Posterior vena cava (tissue), 2 donors: ENCODE measurements around the gene UBE4B. TPM values are rescaled to one million over a fixed set of nuclear protein-coding genes. Genes with fewer than 3 reads are reported as not detected.
"Not testable (repeated sequence)": the region's sequence is repeated elsewhere in the genome, so short reads cannot be mapped to it uniquely, and the experiment has no call there.

ENCODE experiments used
- DNase-seq: peaks from one replicate; pipeline ENCODE4 v3.0.0-alpha.2; 2020; ENCODE audit warnings: low spot score
- intact Hi-C, 2 donors: fragments of 100-400 bp; cut with DNase I; formaldehyde crosslinking; loops; one replicate each; pipeline versions ENCODE4 v1.14.1 to v1.14.2; 2022 to 2023
- total RNA-seq, 2 donors: library from RNA; stranded (reverse); fragmentation: NEBNext Ultra II Directional; extraction: Animal tissue kit (Norgen Biotek cat#: 25700); gene quantifications; one replicate each; pipeline ENCODE4 v1.2.1, GENCODE V29; 2021
- donor health status: DM: yes; HTN: yes; CAD: no.
- donor health status: DM: yes; HTN: yes; CAD: no.

UBE4B gene
- total RNA-seq, 2 donors from 2014 or later = 34.4 to 34.7 TPM

DNA sequence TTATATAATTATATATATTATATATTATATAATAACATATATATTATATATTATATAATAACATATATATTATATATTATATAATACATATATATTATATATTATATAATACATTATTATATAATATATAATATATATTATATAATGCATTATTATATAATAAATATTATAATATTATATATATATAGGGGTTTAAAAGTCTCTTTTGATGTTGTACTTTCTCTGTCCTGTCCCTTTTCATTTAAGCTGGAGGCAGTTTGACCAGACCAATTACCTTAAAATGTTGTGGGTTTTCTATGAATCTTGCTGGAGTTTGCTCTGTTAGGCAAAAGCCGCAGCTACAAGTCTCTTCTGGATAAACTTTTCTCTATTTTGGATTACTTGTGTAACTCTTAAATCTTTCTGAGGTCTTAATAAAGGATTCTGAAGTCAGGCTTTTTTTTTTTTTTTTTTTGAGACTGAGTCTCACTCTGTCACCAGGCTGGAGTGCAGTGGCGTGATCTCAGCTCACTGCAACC, 155.4 kb downstream of the UBE4B start:
- no peak for DNase-seq
- intact Hi-C loops = no loop called here

DNA sequence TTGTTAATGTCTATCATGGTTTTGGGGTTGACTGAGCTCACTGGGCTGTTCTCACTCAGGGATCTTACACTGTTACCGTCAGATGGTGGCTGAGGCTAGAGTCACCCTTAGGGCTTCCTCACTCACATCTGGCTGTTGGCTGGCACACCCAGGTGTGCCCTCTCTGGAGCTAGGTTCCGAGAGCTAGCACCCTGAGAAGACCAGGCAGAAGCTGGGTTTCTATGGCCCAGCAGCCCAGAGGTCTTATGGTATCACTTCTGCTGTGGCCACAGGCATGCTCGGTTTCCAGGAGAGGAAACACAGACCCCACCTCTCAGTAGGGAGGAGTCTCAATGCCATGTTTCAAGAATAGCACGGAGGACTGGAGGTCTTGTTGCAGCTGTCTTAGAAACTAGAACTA, 156.9 kb downstream of the UBE4B start:
- intact Hi-C loops = no loop called here
- peak; percentile 31 for DNase-seq

DNA sequence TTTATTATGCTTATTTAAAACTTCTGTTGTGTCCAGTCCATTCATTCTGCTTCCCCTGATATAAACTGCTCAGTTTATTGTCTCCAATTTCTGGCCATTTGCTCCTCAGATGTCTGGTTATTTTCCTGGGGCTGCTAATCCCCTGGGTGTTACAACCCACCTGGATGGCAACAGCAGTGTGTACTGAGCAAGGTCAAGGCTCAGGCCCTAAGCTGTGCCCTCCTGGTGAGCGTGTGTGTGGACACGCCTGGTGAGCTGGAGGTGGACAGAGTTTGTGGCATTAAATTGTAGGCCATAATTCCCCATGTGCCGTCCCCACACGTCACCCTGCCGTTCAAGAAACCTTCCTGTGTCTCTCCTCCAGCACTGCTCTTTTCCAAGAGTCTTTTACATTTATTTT, 159.5 kb downstream of the UBE4B start:
- peak; percentile 56 for DNase-seq
- intact Hi-C loops = no loop called here

DNA sequence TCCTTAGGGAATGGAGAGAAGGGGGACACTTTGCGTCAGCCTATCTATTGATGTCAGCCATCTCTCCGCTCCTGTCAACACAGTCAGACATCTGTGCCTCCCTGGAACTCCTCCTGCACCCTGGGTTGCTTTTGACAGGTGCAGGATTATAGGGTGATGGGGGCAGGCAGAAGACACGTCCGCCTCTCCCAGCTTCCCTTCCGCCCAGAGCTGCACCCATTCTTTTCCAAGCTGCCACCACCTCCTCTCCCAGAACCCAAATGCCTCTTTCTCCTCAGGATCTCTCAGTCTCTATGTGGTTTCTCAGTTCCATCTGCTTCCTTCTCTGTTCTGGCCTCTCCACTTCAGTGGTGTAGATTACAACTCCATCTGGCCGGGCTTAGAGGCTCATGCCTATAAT, 160.5 kb downstream of the UBE4B start:
- DNase-seq = peak; percentile 22
- intact Hi-C loops = no loop called here

DNA sequence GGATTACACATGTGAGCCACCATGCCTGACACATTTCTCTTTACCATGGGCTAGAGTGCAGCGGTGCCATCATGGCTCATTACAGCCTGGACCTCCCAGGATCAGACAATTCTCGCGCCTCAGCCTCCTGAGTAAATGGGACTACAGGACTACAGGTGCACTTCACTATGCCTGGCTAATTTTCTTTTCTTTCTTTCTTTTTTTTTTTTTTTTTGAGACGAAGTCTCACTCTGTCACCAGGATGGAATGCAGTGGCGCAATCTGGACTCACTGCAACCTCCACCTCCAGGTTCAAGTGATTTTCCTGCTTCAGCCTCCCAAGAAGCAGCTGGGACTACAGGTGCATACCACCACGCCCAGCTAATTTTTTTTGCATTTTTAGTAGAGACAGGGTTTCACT, 162.8 kb downstream of the UBE4B start:
- peak; percentile 40 for DNase-seq
- intact Hi-C loops = no loop called here

DNA sequence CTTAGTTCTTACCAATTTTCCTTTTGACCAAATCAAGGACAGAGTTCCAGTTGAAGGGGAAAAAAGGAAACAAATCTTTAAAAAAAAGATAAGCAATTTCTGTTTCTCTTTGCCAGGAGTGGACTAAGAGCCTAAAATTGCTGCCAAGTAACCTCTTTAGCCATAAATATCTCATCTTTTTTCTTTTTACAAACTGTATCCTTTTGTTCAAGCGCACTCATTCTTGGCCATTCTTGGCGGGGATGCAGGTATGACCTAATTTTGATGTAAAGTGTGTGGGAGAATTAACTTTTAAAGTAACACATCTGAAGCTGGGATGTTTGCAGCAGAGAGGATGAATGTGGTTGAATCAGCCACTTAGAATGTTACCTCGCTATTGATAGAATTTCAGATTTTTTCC, 164.2 kb downstream of the UBE4B start:
- DNase-seq = no peak
- intact Hi-C loops = no loop called here

DNA sequence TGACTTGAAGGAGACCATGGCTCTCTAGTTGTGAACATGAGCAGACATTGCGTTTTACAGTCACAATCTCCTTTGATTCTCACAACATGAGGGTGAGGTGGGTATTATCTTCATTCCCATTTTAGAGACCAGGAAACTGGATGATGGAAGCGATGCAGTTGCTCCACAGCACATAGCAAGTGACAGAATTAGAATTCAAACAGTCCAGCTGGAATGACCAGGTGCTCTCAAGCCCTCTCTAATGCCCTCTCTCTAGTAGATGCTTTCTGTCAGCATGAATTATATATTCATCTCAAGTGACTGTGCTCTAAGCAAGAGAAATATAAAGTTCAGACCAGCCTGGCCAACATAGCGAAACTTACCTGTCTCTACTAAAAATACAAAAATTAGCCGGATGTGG, 167.9 kb downstream of the UBE4B start:
- DNase-seq = no peak
- intact Hi-C loops = no loop called here

DNA sequence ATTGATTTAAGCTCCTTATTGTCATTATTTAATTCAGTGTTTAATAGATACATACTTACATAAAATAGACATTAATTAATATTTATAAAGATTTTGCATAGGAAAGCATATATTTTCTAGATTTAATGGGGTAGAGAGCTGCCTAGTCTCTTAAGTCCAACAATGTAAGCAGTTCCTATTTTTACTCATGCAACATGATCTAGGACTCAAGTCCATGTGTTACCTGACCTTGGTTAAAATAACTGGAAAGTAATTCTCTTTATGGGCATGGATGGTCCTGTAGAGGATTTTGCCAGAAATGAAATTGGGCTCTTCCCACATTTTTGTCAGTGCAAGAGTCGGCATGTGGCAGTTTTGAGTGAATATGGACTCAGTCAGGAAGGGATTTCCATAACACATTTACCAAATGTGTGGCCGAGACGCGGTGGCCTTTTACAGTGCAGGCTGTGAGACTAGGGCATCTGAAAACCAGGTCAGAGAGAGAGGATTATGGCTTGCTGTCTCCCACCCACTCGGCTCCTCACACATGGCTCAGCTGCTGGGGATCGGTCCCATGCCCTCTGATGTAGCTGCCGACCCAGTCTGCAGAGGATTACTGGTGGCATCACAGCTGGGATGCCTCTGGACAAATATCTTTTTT, 171.4 kb downstream of the UBE4B start:
- intact Hi-C loops = no loop called here
- no peak for DNase-seq

DNA sequence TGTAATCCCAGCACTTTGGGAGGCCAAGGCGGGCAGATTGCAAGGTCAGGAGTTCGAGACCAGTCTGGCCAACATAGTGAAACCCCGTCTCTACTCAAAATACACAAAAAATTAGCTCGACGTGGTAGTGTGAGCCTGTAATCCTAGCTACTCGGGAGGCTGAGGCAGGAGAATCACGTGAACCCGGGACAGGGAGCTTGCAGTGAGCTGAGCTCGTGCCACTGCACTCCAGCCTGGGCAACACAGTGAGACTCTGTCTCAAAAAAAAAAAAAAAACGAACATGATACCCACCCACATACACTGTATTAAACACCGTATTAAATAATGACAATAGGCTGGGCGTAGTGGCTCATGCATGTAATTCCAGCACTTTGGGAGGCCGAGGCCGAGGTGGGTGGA, 172.4 kb downstream of the UBE4B start:
- DNase-seq, intact Hi-C loops: not testable (repeated sequence)

DNA sequence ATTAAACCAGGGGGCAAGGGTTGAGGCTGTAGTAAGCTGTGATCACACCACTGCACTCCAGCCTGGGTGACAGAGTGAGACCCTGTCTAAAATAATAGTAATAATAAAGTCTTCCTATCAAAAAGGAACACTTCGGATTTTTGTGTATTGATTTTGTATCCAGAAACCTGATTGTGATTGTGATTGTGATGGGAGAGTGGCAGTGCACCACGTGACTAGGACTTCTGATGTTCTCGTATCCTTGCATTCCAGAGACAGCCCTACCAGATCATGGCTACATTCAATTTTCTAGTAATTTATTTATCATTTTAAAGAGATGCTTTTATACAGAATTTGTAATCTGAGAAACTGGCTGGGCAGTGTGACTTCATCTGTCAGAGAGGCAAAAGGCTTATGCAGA, 175.1 kb downstream of the UBE4B start:
- intact Hi-C loops = no loop called here
- peak; percentile 2 for DNase-seq

DNA sequence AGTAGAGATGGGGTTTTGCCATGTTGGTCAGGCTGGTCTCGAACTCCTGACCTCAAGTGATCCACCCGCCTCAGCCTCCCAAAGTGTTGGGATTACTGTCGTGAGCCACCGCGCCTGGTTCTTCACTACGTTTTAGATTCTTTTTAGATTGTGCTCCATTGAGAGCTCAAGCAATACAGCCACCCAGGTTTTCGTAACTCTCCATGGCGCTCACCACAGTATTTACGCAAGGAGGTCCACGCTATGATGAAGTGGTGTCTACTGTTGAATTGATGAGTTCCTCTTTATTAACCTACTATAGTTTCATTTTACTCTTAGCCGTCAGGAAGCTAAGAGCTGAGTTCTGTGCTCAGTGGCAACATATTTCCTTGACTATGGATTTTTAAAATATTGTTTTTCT, 175.8 kb downstream of the UBE4B start:
- DNase-seq = peak; percentile 76
- intact Hi-C loops = no loop called here

DNA sequence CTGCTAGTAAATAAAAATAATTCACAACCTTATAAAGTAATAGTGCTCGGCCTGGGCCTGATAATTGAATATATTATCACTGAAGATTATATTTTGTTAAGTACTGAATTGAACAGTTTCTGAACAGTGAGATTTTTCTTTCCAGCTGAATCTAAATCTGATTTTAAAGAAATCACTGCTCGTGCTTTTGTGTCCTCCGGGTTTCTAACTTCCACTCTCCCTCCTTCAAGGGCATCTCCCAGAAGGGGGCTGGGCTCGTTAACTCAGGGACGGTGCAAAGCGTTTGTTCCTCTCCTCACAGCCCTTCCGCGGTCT, 176.8 kb downstream of the UBE4B start:
- intact Hi-C loops = no loop called here
- DNase-seq = no peak

DNA sequence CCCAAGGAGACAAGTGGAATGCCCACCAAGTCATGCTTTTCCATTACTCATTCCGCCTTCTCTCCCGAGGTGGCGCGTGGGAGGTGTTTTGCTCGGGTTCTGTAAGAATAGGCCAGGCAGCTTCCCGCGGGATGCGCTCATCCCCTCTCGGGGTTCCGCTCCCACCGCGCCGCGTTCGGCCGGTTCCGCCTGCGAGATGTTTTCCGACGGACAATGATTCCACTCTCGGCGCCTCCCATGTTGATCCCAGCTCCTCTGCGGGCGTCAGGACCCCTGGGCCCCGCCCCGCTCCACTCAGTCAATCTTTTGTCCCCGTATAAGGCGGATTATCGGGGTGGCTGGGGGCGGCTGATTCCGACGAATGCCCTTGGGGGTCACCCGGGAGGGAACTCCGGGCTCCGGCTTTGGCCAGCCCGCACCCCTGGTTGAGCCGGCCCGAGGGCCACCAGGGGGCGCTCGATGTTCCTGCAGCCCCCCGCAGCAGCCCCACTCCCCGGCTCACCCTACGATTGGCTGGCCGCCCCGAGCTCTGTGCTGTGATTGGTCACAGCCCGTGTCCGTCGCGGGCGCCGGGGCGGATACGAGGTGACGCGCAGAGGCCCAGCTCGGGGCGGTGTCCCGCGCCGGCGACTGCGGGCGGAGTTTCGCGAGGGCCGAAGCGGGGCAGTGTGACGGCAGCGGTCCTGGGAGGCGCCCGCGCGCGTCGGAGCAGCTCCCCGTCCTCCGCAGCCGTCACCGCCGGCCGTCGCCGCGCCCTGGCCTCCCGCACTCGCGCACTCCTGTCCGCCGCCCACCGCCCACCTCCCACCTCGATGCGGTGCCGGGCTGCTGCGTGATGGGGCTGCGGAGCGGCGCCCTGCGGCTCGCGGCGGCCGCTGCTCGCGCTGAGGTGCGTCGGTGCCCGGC, 177.4 kb downstream of the UBE4B start, which contains the start of gene KIF1B:
Gene KIF1B (plus strand): TSS at position 666 of the 906 bp plus-strand sequence. CDS start 21,759 bp downstream, outside the sequence.
- intact Hi-C loops = no loop called here
- peak; percentile 100 for DNase-seq

DNA sequence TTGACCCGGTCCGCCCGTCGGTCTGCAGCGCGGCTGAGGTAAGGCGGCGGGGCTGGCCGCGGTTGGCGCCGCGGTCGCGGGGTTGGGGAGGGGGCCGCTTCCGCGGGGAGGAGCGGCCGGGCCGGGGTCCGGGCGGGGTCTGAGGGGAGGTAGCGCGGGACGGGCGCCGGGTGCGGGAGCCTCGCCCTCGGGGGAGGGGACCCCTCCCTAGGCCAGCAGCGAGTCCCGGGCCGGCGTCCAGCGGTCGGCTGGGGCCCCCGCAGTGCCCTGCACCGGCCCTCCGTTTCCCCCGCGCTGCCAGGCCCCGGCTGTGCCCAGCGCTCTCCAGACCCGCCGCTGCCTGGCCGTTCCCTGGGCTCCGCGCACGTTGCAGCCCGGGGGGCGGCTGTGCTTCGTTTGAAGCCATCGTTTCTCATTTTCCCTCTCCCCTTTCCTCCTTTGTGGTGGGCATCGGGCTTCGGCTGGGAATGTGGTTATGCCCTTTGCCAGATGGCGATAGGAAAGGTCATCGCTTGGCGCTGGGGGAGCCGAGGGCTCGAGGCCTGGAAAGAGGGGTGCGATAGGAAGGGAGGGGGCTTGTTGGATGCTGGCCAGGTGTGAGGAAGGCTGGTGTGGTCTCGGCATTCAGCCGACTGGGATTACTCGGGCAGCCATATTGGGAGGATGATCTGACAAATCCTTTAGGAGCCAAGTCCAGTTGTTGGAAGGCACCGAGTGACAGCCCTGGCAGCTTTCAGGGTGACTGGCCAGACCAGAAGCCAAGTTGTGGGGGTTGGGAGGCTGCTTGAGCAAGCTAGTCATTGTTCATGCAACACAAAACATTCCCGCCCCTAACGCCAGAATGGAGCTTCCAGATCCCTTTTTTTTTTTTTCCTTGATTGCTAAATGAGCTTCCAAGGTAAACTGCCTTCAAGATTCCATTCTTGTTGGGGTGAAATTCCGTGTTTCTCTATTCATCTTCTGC, 178.4 kb downstream of the UBE4B start:
- intact Hi-C loops = no loop called here
- peak; percentile 97 for DNase-seq

DNA sequence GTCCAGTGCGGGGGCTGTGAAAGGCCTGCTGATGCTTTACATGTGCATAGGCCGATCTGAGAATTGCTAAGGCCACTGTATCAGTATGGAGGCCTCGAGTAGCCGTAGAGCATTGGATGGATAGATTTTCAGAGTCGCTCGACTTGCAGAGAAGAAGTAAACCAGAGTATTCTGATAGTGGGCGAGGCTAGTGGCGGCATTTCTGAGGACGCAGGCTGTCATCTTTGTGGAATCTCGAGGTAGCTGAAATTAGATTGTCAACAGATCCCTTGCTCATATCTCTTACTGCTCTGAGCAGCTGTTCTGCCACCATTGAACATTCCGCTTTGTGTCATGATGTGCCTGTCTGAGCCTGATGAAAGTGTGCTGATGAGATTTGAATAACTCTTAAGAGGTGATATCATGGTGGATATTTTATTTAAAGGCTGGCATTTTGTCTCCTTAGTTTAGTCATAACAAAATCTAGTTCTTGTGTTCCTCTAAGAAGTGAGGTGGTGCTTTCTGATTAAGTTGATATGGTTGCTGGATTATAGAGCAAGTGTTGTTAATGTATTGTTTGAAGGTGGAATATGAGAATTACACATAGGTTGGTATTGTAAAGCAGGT, 179.2 kb downstream of the UBE4B start:
- intact Hi-C loops = no loop called here
- no peak for DNase-seq

DNA sequence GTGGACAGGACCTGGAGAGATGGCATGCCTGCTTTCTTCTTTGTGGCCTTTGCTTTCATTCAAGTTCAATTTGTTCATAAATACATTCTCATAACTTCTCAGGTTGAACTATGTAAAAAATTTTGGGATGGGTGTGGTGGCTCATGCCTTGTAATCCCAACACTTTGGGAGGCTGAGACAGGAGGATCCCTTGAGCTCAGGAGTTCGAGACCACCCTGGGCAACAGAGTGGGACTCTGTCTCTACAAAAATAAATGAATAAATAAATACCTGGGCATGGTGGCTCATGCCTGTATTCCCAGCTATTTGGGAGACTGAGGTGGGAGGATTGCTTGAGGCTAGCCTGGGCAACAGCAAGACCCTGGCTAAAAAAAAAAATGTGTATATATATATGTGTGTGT, 179.7 kb downstream of the UBE4B start:
- peak; percentile 3 for DNase-seq
- intact Hi-C loops = no loop called here

DNA sequence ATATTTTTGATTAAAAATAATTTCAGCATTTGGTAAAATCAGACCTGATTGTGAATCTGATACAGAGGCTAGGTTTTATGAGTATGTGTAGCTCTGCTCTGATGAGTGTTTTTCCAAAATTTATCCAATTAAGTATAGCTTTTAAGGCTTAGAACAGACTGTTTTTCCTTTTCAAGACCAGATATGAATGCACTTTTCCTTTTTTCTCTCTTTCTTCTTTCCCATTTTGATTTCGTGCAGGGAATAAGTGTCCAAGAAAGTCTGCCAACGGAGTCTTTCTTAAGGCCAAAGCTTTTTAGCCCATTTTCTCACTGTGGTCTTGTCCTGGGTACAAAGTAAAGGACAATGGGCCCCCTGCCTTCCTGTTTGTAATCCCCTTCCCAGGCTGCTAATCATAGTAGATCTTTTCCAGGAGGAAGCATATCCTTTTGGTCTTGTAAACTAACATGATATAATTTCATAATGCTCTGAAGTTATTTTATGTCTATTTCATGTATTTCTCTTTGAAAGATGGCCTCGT, 180.5 kb downstream of the UBE4B start:
- no peak for DNase-seq
- intact Hi-C loops = no loop called here

DNA sequence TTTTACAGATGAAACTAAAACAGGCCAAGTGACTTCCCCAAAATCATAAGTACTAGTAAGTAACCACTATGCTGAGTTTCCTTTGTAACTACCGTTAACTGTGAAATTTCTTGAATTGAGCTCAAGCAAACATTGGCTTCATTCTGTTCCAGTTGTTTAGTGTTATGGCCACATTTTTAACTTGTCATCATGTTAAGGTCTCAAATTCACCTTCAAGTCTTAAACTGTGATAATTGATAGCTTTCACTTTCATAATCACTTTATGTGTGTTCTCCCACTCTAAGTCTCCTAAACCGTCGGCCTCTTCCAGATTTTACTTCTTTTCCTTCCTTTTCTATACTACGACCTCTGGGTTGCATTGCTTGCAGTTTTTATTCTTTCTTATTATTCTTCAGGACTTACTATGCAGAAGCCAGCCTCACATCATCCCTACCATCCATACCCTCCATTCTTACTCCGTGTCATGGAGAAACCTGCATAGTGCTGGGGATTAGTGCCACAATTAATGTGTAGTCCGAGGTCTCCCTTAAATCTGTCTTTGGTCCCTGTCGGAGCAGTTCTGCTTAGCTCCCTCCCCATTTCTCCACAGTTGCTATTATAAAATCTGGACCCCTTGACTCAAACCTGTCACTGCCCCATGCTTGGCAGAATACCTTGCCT, 183.5 kb downstream of the UBE4B start:
- intact Hi-C loops = no loop called here
- no peak for DNase-seq
